Ishikawa (cell line): ENCODE measurements around the gene RPS15.

Experiments
- CEBPB ChIP-seq: IDR thresholded peaks from 2 replicates; pipeline ENCODE4 v1.6.1; 2012
- CREB1 ChIP-seq: IDR thresholded peaks from 2 replicates; pipeline ENCODE4 v1.6.1; 2012; ENCODE audit warnings: low read depth
- EGR1 ChIP-seq: IDR thresholded peaks from 2 replicates; pipeline ENCODE4 v1.6.1; 2012
- EP300 ChIP-seq: IDR thresholded peaks from 2 replicates; pipeline ENCODE4 v1.6.1; 2012; ENCODE audit warnings: borderline replicate concordance
- RAD21 ChIP-seq: IDR thresholded peaks from 2 replicates; pipeline ENCODE4 v1.6.1; 2012; ENCODE audit warnings: low read depth
- REST ChIP-seq: IDR thresholded peaks from 2 replicates; pipeline ENCODE4 v1.6.1; 2012; ENCODE audit warnings: low read depth, mild to moderate bottlenecking
- TAF1 ChIP-seq: IDR thresholded peaks from 2 replicates; pipeline ENCODE4 v1.6.1; 2012; ENCODE audit warnings: low read depth, mild to moderate bottlenecking
- TEAD4 ChIP-seq: IDR thresholded peaks from 2 replicates; pipeline ENCODE4 v1.6.1; 2012
- YY1 ChIP-seq: IDR thresholded peaks from 2 replicates; pipeline ENCODE4 v1.6.1; 2012; ENCODE audit warnings: low read depth
- ZBTB7A ChIP-seq: IDR thresholded peaks from 2 replicates; pipeline ENCODE4 v1.6.1; 2012; ENCODE audit warnings: low read depth
- TF ChIP-seq, protein P1 (sequence below): IDR thresholded peaks from 2 replicates; pipeline ENCODE4 v1.6.1; 2012
- TF ChIP-seq, protein P2 (sequence below): IDR thresholded peaks from 2 replicates; pipeline ENCODE4 v1.6.1; 2012

GRCh38 chr19:1483979-1484428, 45.8 kb downstream of the RPS15 start:
- no peak for TF ChIP-seq TAF1
- TF ChIP-seq CREB1: no peak
- TF ChIP-seq RAD21: no peak
- TF ChIP-seq EGR1: no peak
- no peak for TF ChIP-seq CEBPB
- TF ChIP-seq REST: no peak
- TF ChIP-seq TEAD4: no peak
- TF ChIP-seq YY1: no peak
- TF ChIP-seq EP300: no peak
- TF ChIP-seq, protein P1, sequence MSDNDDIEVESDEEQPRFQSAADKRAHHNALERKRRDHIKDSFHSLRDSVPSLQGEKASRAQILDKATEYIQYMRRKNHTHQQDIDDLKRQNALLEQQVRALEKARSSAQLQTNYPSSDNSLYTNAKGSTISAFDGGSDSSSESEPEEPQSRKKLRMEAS: no peak
- TF ChIP-seq, protein P2, sequence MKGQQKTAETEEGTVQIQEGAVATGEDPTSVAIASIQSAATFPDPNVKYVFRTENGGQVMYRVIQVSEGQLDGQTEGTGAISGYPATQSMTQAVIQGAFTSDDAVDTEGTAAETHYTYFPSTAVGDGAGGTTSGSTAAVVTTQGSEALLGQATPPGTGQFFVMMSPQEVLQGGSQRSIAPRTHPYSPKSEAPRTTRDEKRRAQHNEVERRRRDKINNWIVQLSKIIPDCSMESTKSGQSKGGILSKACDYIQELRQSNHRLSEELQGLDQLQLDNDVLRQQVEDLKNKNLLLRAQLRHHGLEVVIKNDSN: no peak
- no peak for TF ChIP-seq ZBTB7A
